CD4-positive, alpha-beta T cell (primary cell): ENCODE measurements around the gene MAN2A1. TPM values are rescaled to one million over a fixed set of nuclear protein-coding genes. Genes with fewer than 3 reads are reported as not detected.

Source experiments
- ATAC-seq: fragments of 200-7000 bp; cut with Tn5 transposase; one replicate; pipeline ENCODE4 v1.10.0; 2022; ENCODE audit warnings: mild to moderate bottlenecking; ENCODE audit not compliant: poor library complexity
- CTCF ChIA-PET: fragments of 350-600 bp; sonication (Branson Sonifier 250); formaldehyde crosslinking; loops from one replicate; lab custom pipeline; 2021; ENCODE audit warnings: antibody characterized with exemption, inconsistent platforms; lab: Charles Lee
- POLR2A ChIA-PET: fragments of 350-600 bp; sonication (Branson Sonifier 250); formaldehyde crosslinking; loops from one replicate; lab custom pipeline; 2021; ENCODE audit warnings: antibody characterized with exemption, inconsistent platforms; lab: Charles Lee
- DNase-seq, 14 experiments: peaks; one replicate each; pipeline ENCODE4 v3.0.0-alpha.2; 2013 to 2020; ENCODE audit warnings: mixed read lengths in 2 of 14
- H3K27ac ChIP-seq, 2 donors: one replicate each; pipeline versions ENCODE4 v1.5.1 to v1.7.0; 2013; ENCODE audit warnings: low read length in 2 of 2, low read depth in 1 of 2, mild to moderate bottlenecking in 1 of 2
- H3K27me3 ChIP-seq, 2 experiments: 1 replicate in 1 of 2; 2 replicates in 1 of 2; pipeline versions ENCODE4 v1.6.1 to v1.7.0; 2013; ENCODE audit warnings: low read length in 2 of 2, control low read depth in 1 of 2, mild to moderate bottlenecking in 1 of 2, moderate library complexity in 1 of 2; ENCODE audit not compliant: insufficient read depth in 2 of 2, control insufficient read depth in 1 of 2
- H3K36me3 ChIP-seq: one replicate; pipeline ENCODE4 v1.6.1; 2013; ENCODE audit warnings: low read length, control low read depth; ENCODE audit not compliant: insufficient read depth
- H3K4me1 ChIP-seq: one replicate; pipeline ENCODE4 v1.6.1; 2013; ENCODE audit warnings: low read length, control low read depth; ENCODE audit not compliant: insufficient read depth
- H3K4me3 ChIP-seq: one replicate; pipeline ENCODE4 v1.5.1; 2013; ENCODE audit warnings: mild to moderate bottlenecking, low read length, moderate library complexity
- H3K9me3 ChIP-seq, 2 experiments: 1 replicate in 1 of 2; 2 replicates in 1 of 2; pipeline versions ENCODE4 v1.6.1 to v1.7.0; 2013; ENCODE audit warnings: low read length in 2 of 2, mild to moderate bottlenecking in 2 of 2, control low read depth in 1 of 2, moderate library complexity in 1 of 2; ENCODE audit not compliant: control insufficient read depth in 1 of 2, insufficient read depth in 1 of 2
- H3K27ac Mint-ChIP-seq: one replicate; pipeline ENCODE4 v1.8.0; 2020; ENCODE audit warnings: mixed read lengths
- H3K27me3 Mint-ChIP-seq: one replicate; pipeline ENCODE4 v1.8.0; 2021; ENCODE audit warnings: mixed read lengths
- H3K36me3 Mint-ChIP-seq: one replicate; pipeline ENCODE4 v1.8.0; 2021; ENCODE audit warnings: low read depth, mixed read lengths
- H3K4me1 Mint-ChIP-seq: one replicate; pipeline ENCODE4 v1.8.0; 2021; ENCODE audit warnings: low read depth, mixed read lengths
- H3K4me3 Mint-ChIP-seq: one replicate; pipeline ENCODE4 v1.8.0; 2020; ENCODE audit warnings: mild to moderate bottlenecking, mixed read lengths
- H3K9me3 Mint-ChIP-seq: one replicate; pipeline ENCODE4 v1.8.0; 2020; ENCODE audit warnings: mixed read lengths
- CTCF ChIP-seq: fragments of 200-600 bp; IDR thresholded peaks from one replicate; pipeline ENCODE4 v1.8.0; 2022; ENCODE audit warnings: antibody characterized with exemption, mild to moderate bottlenecking
- intact Hi-C, 2 experiments: fragments of 100-400 bp; cut with DNase I in 1 of 2; cut with micrococcal nuclease in 1 of 2; formaldehyde crosslinking; loops; one replicate each; pipeline versions ENCODE4 v1.15.1 to v1.9.0; 2023 to 2025; cut with DNase I, micrococcal nuclease
- total RNA-seq, 174 experiments: library from RNA in 2 of 174; stranded (reverse) in 2 of 174; gene quantifications; one replicate each; pipeline ENCODE4 v1.2.3 and lab custom pipeline; 2021 to 2026

The MAN2A1 gene
- total RNA-seq, 2 experiments from 2014 or later, result 50.6 to 52.7 TPM

GRCh38 chr5:109853377-109853776 lies 163.7 kb downstream of the MAN2A1 start:
- H3K36me3 ChIP-seq, result peaks cover 15% of the 10 kb centered on the region
- ATAC-seq, result no peak
- TF ChIP-seq CTCF, result no peak
- peaks cover 84% of the 10 kb centered on the region for H3K4me1 Mint-ChIP-seq
- no peaks in the 10 kb centered on the region for H3K27me3 Mint-ChIP-seq
- no peak overlapping the region for H3K4me3 ChIP-seq
- peaks cover 41% of the 10 kb centered on the region for H3K4me1 ChIP-seq
- no peaks in the 10 kb centered on the region for H3K27me3 ChIP-seq
- CTCF ChIA-PET, result no interaction called here
- peaks cover 47% of the 10 kb centered on the region for H3K36me3 Mint-ChIP-seq
- intact Hi-C loops, result loop anchor here in 1 of 2 experiments (5.0 kb wide), 2 partner anchors 69 to 161 kb away; no protein-coding TSS in a partner anchor
- POLR2A ChIA-PET, result interaction anchor here (0.8 kb wide), 1 partner anchor 163 kb away, joined by 3 read pairs; the partner anchor contains the start of gene MAN2A1
- no peaks in the 10 kb centered on the region for H3K9me3 Mint-ChIP-seq
- no peaks in the 10 kb centered on the region for H3K9me3 ChIP-seq
- H3K27ac ChIP-seq, result peak overlapping the region in 1 of 2 donors; percentile 10
- DNase-seq, result no peak
- H3K4me3 Mint-ChIP-seq, result no peak overlapping the region
- peak overlapping the region; percentile 73 for H3K27ac Mint-ChIP-seq

GRCh38 chr5:109855056-109855455 lies 165.3 kb downstream of the MAN2A1 start:
- H3K27ac ChIP-seq, result no peak overlapping the region
- H3K27me3 ChIP-seq, result no peaks in the 10 kb centered on the region
- no peaks in the 10 kb centered on the region for H3K9me3 ChIP-seq
- Mint-ChIP-seq H3K4me3 (no peak overlapping the region), H3K9me3 (no peaks in the 10 kb centered on the region), H3K4me1 (peaks cover 81% of the 10 kb centered on the region), H3K27me3 (no peaks in the 10 kb centered on the region), H3K36me3 (peaks cover 43% of the 10 kb centered on the region), H3K27ac (peak overlapping the region; percentile 89)
- ChIA-PET POLR2A (interaction anchor here (2.9 to 5.3 kb wide), 2 partner anchors 67 to 166 kb away, joined by 21 to 45 read pairs; partner anchors contain the start of gene MAN2A1), CTCF (interaction anchor here (0.8 kb wide), 1 partner anchor 199 kb away, joined by 3 read pairs; no protein-coding TSS in a partner anchor)
- H3K36me3 ChIP-seq, result peaks cover 17% of the 10 kb centered on the region
- DNase-seq (no peak), ATAC-seq (no peak)
- TF ChIP-seq CTCF, result no peak
- peaks cover 39% of the 10 kb centered on the region for H3K4me1 ChIP-seq
- H3K4me3 ChIP-seq, result no peak overlapping the region
- intact Hi-C loops, result loop anchor here in 1 of 2 experiments (5.0 kb wide), 1 partner anchor 197 kb away; no protein-coding TSS in a partner anchor

- Mint-ChIP-seq H3K36me3 (peaks cover 57% of the 10 kb centered on the region), H3K9me3 (no peaks in the 10 kb centered on the region), H3K27me3 (no peaks in the 10 kb centered on the region), H3K27ac (peak overlapping the region; percentile 89), H3K4me1 (peaks cover 72% of the 10 kb centered on the region), H3K4me3 (peak overlapping the region; percentile 36)
- Histone ChIP-seq H3K27me3 (no peaks in the 10 kb centered on the region), H3K4me1 (peaks cover 39% of the 10 kb centered on the region), H3K27ac (peak overlapping the region; percentile 44 to 69), H3K36me3 (peaks cover 33% of the 10 kb centered on the region), H3K4me3 (peak overlapping the region; percentile 16), H3K9me3 (no peaks in the 10 kb centered on the region)
- DNase-seq (peak in 11 of 14 experiments; percentile 9 to 80 (median 28)), ATAC-seq (peak; percentile 80)
- TF ChIP-seq CTCF, result no peak
- POLR2A ChIA-PET, result interaction anchor here (0.6 to 5.3 kb wide), 12 partner anchors 8 to 1475 kb away, joined by 3 to 45 read pairs (median 4); partner anchors contain the start of gene MAN2A1
- intact Hi-C loops, result loop anchor here in 1 of 2 experiments (5.0 kb wide), 1 partner anchor 195 kb away; no protein-coding TSS in a partner anchor
- CTCF ChIA-PET, result interaction anchor here (1.2 kb wide), 1 partner anchor 65 kb away, joined by 5 read pairs; no protein-coding TSS in a partner anchor
These were observed 167.8 kb downstream of the MAN2A1 start for GRCh38 chr5:109857405-109858031.
